ENCODE measurements around the gene PROM1. TPM values are rescaled to one million over a fixed set of nuclear protein-coding genes. Genes with fewer than 3 reads are reported as not detected.

PROM1 gene
- total RNA-seq, 3 donors from 2014 or later = 0.46 to 0.66 TPM; not detected in 1

DNA sequence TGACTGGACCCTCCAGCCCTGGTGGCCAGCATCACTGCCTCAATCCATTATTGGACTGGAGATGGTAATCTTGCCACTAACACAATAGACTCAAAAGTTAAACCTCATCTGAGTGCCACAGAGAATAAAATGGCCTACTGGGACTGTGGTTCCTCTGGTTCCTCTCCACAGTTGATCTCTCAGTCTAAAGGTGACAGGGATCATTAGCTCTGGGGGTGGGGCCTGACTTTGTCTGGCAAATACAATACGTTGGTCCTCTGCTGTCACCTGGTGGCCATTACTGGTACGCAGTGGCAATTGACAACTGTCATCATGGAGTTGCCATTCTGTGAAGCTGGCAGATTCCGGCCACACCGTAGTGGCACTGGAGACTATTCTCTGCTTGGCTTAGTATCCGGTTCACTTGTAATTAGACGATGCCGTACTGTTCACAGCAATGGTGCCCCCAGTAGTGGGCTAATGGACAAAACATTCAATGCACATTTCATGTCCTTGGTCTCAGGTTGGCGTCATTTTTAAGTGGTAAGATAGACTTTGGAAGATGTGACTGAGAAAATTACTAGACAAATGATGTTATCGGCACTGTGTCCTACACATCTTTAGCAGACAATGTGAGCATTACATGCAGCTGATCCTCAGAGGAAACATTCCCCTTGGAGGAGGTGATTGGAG is 127.5 kb downstream of the PROM1 start:
- Mint-ChIP-seq H3K9me3 (no peaks in the 10 kb centered on the region), H3K36me3 (ENCODE audit: insufficient read depth) (no peaks in the 10 kb centered on the region)
- peak; percentile 88 to 90 for ATAC-seq

DNA sequence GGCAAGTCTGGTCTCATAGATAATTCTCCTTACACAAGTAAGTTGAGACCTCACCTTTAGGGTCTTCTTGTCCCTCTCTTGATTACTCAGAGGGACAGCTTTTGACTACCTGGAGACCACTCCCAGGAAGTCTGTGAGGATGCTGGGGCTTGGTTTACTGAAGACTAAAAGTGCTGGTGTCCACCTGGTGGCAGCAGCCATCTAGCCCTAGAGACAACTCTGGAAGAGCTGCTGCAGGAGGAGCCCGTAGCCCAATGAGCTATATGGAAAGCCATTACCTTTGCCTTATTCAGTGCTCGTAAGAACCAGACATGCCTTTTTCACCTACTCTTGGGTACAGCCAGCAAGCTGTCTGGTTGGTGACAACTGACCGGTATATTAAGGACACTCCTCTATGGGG is 128.2 kb downstream of the PROM1 start:
- H3K4me3 Mint-ChIP-seq = no peak overlapping the region
- no peaks in the 10 kb centered on the region for H3K36me3 Mint-ChIP-seq (ENCODE audit: insufficient read depth)
- H3K9me3 Mint-ChIP-seq = no peaks in the 10 kb centered on the region
- no peak for DNase-seq
- H3K27me3 Mint-ChIP-seq (ENCODE audit: low read depth) = peaks cover 4% of the 10 kb centered on the region
- no peak for ATAC-seq
- H3K4me1 Mint-ChIP-seq (ENCODE audit: low read depth) = peaks cover 4% of the 10 kb centered on the region

More for the DNA sequence above, 127.5 kb downstream of the PROM1 start:
- peak; percentile 73 for DNase-seq
- Mint-ChIP-seq H3K4me3 (no peak overlapping the region), H3K4me1 (ENCODE audit: low read depth) (peaks cover 4% of the 10 kb centered on the region), H3K27me3 (ENCODE audit: low read depth) (peaks cover 4% of the 10 kb centered on the region)

DNA sequence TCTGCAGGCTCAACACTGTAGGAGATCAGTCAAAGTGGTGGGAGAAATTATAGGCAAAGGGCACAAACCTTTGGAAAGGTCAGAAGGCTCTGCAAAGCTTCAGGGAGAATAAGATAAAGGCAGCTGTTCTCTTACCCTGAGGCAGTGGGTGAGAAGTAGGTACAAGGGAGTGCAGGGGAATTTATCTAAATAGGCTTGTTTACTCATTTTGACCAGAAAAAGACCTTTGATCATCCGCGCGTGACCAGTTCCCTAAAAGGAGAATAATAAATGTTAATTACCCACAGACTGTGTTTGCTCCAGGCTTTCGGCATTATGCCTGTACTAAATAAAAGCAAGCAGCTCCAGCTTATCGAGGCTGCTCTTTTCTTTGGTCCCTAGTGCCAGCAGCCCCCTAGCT is 130.2 kb downstream of the PROM1 start:
- no peaks in the 10 kb centered on the region for H3K36me3 Mint-ChIP-seq (ENCODE audit: insufficient read depth)
- ATAC-seq = no peak
- H3K27me3 Mint-ChIP-seq (ENCODE audit: low read depth) = peaks cover 4% of the 10 kb centered on the region
- H3K4me3 Mint-ChIP-seq = no peak overlapping the region
- no peaks in the 10 kb centered on the region for H3K9me3 Mint-ChIP-seq
- DNase-seq = no peak
- peaks cover 4% of the 10 kb centered on the region for H3K4me1 Mint-ChIP-seq (ENCODE audit: low read depth)

DNA sequence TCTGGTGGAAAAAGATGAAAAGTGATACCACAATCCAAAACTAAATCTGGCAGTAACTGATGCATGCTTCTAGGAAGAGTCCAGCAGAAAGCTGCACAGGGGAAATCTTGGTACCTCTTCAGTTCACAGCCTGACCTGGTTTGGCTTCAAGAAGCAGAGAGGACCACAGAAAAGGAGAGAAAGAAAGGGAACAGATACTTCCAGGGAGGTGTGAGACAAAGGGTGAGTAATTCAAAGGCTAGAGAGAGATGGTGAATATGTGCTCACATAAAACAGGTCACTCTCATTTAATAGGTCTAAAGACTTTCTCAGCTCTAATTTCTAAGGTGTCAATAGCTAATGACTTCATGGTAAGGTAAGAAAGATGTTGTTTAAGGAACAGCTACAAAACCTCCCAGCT is 132.0 kb downstream of the PROM1 start:
- peaks cover 4% of the 10 kb centered on the region for H3K4me1 Mint-ChIP-seq (ENCODE audit: low read depth)
- no peaks in the 10 kb centered on the region for H3K36me3 Mint-ChIP-seq (ENCODE audit: insufficient read depth)
- peaks cover 4% of the 10 kb centered on the region for H3K27me3 Mint-ChIP-seq (ENCODE audit: low read depth)
- no peaks in the 10 kb centered on the region for H3K9me3 Mint-ChIP-seq
- ATAC-seq (no peak), DNase-seq (no peak)
- H3K4me3 Mint-ChIP-seq = no peak overlapping the region

DNA sequence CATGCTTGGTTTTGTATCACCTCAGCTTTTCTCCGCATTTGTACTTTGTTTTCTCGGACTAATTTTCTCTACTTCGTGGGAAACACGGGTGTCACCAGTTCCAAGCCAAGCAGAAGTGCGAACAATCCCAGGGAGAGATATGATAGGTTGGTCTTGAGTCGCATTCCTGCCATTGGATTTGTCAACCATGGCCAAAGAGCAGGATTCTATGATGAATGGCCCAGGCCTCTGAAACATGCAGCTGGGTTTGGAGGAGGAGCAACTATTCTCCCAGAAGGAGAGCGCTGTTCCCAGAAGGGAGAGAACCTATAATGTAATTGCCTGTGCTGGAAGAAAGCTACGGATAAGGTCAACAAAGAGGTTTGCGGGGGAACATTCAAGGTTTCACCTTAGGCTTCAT is 135.0 kb downstream of the PROM1 start:
- Mint-ChIP-seq H3K4me3 (no peak overlapping the region), H3K27me3 (ENCODE audit: low read depth) (peaks cover 3% of the 10 kb centered on the region), H3K4me1 (ENCODE audit: low read depth) (no peaks in the 10 kb centered on the region), H3K9me3 (no peaks in the 10 kb centered on the region), H3K36me3 (ENCODE audit: insufficient read depth) (no peaks in the 10 kb centered on the region)
- no peak for DNase-seq
- ATAC-seq = no peak

DNA sequence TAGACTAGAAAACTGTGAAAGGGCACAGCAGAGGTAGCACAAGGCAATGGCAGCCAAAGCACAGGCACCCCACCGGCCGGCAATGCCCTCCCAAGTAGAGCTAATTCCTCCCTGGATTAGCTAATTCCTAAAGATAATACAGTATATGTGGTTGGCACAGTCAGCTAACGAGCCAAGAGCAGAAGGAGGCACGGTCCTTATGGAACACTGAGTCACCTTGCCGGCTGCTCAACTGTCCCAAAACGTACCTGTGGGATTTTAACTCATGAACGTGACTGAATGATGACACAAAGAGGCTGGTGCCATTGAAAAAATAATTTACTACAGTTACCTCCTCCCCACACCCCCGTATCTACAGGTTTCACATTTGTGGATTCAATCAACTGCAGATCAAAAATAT is 136.1 kb downstream of the PROM1 start:
- no peak overlapping the region for H3K4me3 Mint-ChIP-seq
- DNase-seq (no peak), ATAC-seq (no peak)
- H3K27me3 Mint-ChIP-seq (ENCODE audit: low read depth) = peaks cover 3% of the 10 kb centered on the region
- H3K4me1 Mint-ChIP-seq (ENCODE audit: low read depth) = no peaks in the 10 kb centered on the region
- no peaks in the 10 kb centered on the region for H3K9me3 Mint-ChIP-seq
- H3K36me3 Mint-ChIP-seq (ENCODE audit: insufficient read depth) = no peaks in the 10 kb centered on the region

DNA sequence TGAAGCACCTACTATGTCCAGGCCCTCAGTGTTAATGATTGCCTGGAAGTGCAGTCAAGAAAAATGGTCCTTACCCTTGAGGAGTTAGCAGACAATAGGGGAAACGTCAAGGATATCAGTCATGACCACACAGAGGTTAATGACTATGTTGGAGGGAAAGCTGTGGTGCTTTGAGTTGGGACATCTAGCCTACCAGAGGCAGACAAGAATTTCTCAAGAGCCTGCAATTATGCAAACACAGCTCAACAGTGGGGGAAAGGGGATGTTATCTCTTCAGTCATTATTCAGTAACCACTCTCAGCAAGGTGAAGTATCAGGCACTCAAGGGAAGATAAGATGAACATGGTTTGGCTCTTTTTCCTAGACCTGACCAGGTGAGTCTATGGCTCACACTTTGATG is 138.3 kb downstream of the PROM1 start:
- H3K4me1 Mint-ChIP-seq (ENCODE audit: low read depth) = no peaks in the 10 kb centered on the region
- peaks cover 3% of the 10 kb centered on the region for H3K27me3 Mint-ChIP-seq (ENCODE audit: low read depth)
- DNase-seq (no peak), ATAC-seq (no peak)
- H3K4me3 Mint-ChIP-seq = no peak overlapping the region
- no peaks in the 10 kb centered on the region for H3K36me3 Mint-ChIP-seq (ENCODE audit: insufficient read depth)
- H3K9me3 Mint-ChIP-seq = no peaks in the 10 kb centered on the region

DNA sequence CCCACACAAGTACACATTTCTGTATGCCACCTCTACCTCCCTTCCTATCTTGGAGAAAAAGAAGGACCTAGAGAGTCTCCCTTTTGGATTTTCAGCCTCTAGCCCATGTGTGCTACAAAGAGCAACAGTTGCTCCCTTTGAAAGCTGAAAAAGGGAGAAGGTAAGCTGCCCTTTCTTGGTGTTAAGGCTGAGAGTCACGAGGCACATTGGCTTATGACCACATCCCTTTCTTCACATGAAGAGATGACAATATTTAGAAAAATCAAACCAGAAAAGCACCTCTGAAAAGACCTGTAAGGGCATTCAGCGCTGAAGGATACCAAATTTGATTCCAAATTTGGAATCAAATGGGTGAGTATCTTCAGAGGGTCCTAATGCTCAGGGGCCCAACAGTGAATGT is 138.9 kb downstream of the PROM1 start:
- DNase-seq (no peak), ATAC-seq (no peak)
- Mint-ChIP-seq H3K9me3 (no peaks in the 10 kb centered on the region), H3K36me3 (ENCODE audit: insufficient read depth) (no peaks in the 10 kb centered on the region), H3K4me1 (ENCODE audit: low read depth) (no peaks in the 10 kb centered on the region), H3K27me3 (ENCODE audit: low read depth) (peaks cover 7% of the 10 kb centered on the region), H3K4me3 (no peak overlapping the region)

DNA sequence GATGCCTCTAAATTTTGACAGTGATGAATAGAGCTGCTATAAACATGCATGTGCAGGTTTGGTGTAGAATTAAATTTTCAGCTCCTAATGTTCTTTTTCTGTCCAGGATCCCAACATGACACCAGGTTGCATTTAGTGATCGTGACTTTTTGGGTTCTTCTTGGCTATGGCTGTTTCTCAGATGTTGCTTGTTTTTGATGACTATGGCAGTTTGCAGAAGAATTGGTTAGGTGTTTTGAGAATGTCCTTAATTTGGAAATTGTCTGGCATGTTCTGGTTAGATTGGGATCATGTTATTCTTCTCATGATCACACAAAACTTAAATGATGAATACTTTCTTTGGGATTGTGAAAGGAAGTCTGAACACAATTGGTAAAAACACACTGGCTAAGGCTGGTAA is 141.5 kb downstream of the PROM1 start:
- DNase-seq = no peak
- Mint-ChIP-seq H3K9me3 (no peaks in the 10 kb centered on the region), H3K36me3 (ENCODE audit: insufficient read depth) (no peaks in the 10 kb centered on the region), H3K4me1 (ENCODE audit: low read depth) (no peaks in the 10 kb centered on the region), H3K27me3 (ENCODE audit: low read depth) (peaks cover 10% of the 10 kb centered on the region), H3K4me3 (no peak overlapping the region)
- no peak for ATAC-seq

DNA sequence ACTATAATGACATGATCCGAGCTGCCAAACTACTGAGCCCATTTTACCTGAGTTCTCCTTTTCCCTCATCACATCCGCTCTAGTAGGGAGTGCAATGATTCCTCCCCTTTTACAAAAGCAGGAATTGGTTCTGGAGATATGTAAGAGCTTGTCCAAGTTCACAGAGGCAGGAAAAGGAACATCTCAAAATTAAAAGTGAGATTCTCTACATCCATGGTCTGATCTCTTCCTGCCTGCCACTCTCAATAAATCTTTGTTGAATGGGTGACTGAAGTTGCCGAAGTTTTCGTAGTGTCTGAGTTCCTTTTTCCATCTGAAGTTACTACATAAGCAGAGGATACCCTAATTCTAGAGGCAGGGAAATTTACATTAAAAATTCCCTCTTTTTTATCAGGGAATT is 145.2 kb downstream of the PROM1 start, which contains the start of gene FGFBP1:
TSS of gene FGFBP1 (minus strand) at position 101 of the 400 bp plus-strand sequence. CDS start 2,108 bp downstream, outside the sequence.
- no peak for DNase-seq
- Mint-ChIP-seq H3K4me3 (no peak within 1 kb of the TSS), H3K27me3 (ENCODE audit: low read depth) (peaks cover 12% of the 10 kb centered on the region), H3K9me3 (no peaks in the 10 kb centered on the region), H3K4me1 (ENCODE audit: low read depth) (no peaks in the 10 kb centered on the region), H3K36me3 (ENCODE audit: insufficient read depth) (no peaks in the 10 kb centered on the region)
- ATAC-seq = no peak

DNA sequence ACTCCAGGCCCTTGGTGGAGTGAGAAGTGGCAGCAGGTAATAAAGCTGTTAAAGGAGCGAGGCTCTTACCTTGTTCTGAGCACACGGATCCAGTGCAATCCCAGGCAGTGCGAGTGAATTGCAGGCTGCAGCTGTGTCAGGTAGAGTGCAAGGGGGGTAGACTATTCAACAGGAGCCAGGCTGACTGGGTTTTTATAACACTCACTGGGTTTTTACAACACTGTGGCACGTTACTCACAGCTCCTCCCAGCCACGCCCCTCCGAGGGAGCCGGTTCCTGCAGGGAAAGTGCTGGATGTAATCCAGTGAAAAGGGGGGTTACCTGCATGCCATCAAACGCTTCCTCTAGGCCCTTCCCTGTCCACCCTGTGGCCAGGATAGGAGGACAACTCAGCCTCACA is 145.6 kb downstream of the PROM1 start:
- Mint-ChIP-seq H3K27me3 (ENCODE audit: low read depth) (peaks cover 12% of the 10 kb centered on the region), H3K4me1 (ENCODE audit: low read depth) (no peaks in the 10 kb centered on the region), H3K9me3 (no peaks in the 10 kb centered on the region), H3K4me3 (no peak overlapping the region), H3K36me3 (ENCODE audit: insufficient read depth) (no peaks in the 10 kb centered on the region)
- DNase-seq = no peak
- no peak for ATAC-seq

DNA sequence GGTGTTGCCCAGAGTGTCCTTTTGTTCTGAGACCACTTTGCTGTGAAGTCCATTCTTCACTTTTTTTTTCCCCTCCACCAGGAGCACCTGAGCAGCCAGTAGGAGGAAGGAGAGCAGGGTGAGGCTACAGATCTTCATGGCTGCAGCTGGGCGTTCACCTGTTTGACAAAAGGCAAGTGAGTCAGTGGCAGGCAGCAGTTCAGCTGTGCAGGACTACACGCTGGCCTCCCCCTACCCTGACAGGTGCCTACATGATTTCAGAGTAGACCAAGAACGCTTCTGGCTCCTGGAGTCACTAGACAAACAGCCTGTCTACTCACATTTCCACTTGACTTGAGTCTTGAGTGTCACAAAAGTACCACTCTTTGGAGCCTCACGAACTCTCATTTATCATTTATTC is 147.3 kb downstream of the PROM1 start:
- Mint-ChIP-seq H3K36me3 (ENCODE audit: insufficient read depth) (no peaks in the 10 kb centered on the region), H3K9me3 (no peaks in the 10 kb centered on the region), H3K27me3 (ENCODE audit: low read depth) (peaks cover 20% of the 10 kb centered on the region), H3K4me3 (no peak overlapping the region), H3K4me1 (ENCODE audit: low read depth) (no peaks in the 10 kb centered on the region)
- DNase-seq (no peak), ATAC-seq (no peak)

DNA sequence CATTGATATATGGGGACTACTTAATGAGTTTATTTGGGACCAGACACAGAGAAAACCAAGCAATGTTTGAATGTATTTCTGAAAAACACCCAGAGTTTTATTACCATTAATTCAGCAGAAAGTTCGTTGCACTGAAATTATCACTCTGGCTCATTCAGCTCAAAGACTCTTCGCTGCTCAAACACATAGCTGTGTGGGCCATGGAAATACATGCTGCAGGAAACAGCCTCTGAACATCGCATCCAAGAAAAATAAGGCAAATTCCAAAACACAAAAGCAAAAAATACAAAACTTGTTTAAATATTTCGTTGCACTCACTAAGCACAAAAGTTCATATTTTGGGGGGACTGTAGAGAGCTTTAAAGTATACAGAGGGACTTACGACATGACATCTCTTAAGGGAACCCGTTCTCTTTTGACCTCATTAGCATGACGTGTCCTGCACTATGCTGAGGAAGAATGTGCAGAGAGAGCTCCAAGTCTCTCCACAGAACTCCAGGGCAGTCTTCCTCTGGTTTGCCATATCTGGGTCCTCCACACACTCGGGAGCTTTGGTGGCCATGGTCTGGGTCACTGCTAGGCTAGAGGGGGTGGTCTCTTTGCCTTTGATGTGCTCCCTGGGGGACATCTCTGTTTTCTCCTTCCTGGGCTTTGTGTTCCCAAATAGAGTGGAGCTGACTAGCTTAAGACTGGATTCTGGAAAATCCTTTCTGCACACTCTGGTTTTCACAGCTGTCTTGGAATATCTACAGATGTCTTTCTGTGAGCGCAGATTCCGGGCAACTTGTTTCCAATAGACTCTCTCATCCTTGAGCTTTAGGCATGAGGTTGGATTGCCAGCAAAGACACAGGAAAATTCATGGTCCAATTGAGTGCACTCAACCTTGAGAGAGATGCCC is 148.1 kb downstream of the PROM1 start:
- Mint-ChIP-seq H3K4me1 (ENCODE audit: low read depth) (no peaks in the 10 kb centered on the region), H3K4me3 (no peak overlapping the region), H3K27me3 (ENCODE audit: low read depth) (peaks cover 23% of the 10 kb centered on the region), H3K9me3 (no peaks in the 10 kb centered on the region), H3K36me3 (ENCODE audit: insufficient read depth) (no peaks in the 10 kb centered on the region)
- ATAC-seq (no peak), DNase-seq (no peak)

DNA sequence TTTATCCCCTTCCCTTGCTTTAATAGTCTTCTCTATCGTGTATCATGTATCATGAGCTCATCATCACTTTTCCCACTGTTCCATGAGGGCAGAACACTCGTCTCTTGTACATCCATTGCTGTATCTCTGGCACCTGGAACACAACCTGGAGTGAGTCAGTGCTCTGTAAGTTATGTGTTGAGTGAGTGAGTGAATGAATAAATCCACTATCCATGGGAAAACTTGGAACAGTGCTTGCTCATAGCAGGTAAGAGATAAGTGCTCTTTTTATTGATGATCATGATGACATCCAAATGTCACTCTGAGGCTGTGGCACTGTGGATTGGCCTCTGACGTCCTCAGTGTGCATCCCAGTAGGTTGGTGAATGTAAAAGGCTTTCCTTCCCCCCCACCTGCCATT is 149.6 kb downstream of the PROM1 start:
- Mint-ChIP-seq H3K4me3 (no peak overlapping the region), H3K4me1 (ENCODE audit: low read depth) (no peaks in the 10 kb centered on the region), H3K36me3 (ENCODE audit: insufficient read depth) (no peaks in the 10 kb centered on the region), H3K27me3 (ENCODE audit: low read depth) (peaks cover 22% of the 10 kb centered on the region), H3K9me3 (no peaks in the 10 kb centered on the region)
- ATAC-seq (no peak), DNase-seq (no peak)

Data from activated T-cell treated with anti-CD3 and anti-CD28 coated beads, Interleukin-2, amount 50 U/mL, for 4 hours (primary cell).